HepG2 (cell line): ENCODE measurements around the gene TSHZ2.

ENCODE experiments used
- MTA3 ChIP-seq: sonication (generic); formaldehyde crosslinking; IDR thresholded peaks from 2 replicates; pipeline ENCODE4 v1.4.0; 2020; ENCODE audit warnings: missing genetic modification reagents
- NFIC ChIP-seq: IDR thresholded peaks from 2 replicates; pipeline ENCODE4 v1.6.1; 2012; ENCODE audit warnings: mild to moderate bottlenecking, low read length, inconsistent platforms
- NFYB ChIP-seq: sonication (generic); formaldehyde crosslinking; IDR thresholded peaks from 2 replicates; pipeline ENCODE4 v1.4.0; 2020; ENCODE audit warnings: missing genetic modification reagents
- NR2F2 ChIP-seq: IDR thresholded peaks from 2 replicates; pipeline ENCODE4 v1.6.1; 2012; ENCODE audit warnings: low read depth, inconsistent platforms, borderline replicate concordance
- POLR2A ChIP-seq, 2 experiments: IDR thresholded peaks; 2 replicates each; pipeline ENCODE4 v1.6.1; 2011; ENCODE audit warnings: low read depth in 2 of 2, low read length in 2 of 2, mild to moderate bottlenecking in 1 of 2, moderate library complexity in 1 of 2; ENCODE audit not compliant: insufficient read depth in 1 of 2
- POLR2AphosphoS5 ChIP-seq: IDR thresholded peaks from 2 replicates; pipeline ENCODE4 v1.6.1; 2012; ENCODE audit warnings: low read depth, low read length
- ZBTB21 ChIP-seq: sonication (generic); formaldehyde crosslinking; IDR thresholded peaks from 2 replicates; pipeline ENCODE4 v1.4.0; 2020; ENCODE audit warnings: missing genetic modification reagents

GRCh38 chr20:53013847-53014246 is 41.7 kb downstream of the TSHZ2 start:
- no peak for TF ChIP-seq ZBTB21 (CRISPR knock-in tag)
- TF ChIP-seq NFYB (CRISPR knock-in tag) = no peak
- TF ChIP-seq NFIC = no peak
- no peak for TF ChIP-seq POLR2A (IDR thresholded peaks at IDR 0.05; ENCODE audit: insufficient read depth in 1 of 2, low read depth in 2 of 2, low read length in 2 of 2)
- no peak for TF ChIP-seq NR2F2
- no peak for TF ChIP-seq POLR2AphosphoS5
- no peak for TF ChIP-seq MTA3
